ENCODE results near the gene TNIP3.
"Not testable (repeated sequence)": the region's sequence is repeated elsewhere in the genome, so short reads cannot be mapped to it uniquely, and the experiment has no call there.

The TNIP3 gene, protein sequence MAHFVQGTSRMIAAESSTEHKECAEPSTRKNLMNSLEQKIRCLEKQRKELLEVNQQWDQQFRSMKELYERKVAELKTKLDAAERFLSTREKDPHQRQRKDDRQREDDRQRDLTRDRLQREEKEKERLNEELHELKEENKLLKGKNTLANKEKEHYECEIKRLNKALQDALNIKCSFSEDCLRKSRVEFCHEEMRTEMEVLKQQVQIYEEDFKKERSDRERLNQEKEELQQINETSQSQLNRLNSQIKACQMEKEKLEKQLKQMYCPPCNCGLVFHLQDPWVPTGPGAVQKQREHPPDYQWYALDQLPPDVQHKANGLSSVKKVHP

DNA sequence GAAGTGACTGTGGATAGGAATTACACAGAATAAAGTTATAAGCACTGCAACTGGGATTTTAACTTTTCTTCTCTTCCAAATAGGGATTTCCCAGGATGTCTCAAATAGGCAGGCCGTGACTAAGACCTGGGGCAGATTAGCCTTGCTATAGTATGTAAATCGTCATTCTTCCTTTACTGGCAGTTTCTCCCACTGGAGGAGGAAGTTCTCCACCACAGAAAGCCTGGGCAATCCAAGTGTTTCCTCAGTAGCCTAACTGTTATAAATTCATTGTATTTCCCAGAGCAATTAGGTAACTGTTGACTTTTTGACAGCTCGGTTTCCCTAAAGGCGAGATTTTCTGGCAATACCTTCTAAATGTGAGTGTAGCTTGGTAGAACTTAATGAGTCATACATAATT lies at the start of gene TNIP3:
Gene TNIP3 (minus strand): TSS at position 31 of the 400 bp plus-strand sequence. CDS start 196 bp downstream, outside the sequence.
- no peak for DNase-seq

DNA sequence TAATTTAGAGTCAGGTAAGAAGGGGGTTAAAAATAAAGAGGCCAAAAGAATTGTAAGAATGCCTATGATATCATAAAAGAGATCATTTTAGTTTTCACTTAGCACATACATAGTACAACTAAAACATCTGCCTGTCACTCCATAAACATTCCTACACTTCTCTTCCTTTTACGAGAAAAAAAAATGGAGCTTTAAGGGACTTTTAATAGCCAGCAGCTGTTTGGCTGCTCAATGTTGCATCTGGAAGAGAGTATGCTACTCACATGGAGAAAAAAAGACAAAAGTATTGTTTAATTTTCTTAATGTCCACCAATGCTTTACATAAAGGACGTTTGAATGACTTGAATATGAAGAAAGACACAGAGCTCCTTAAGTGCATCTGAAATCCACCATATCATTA lies 48.7 kb upstream of the TNIP3 start:
- DNase-seq, result peak; percentile 39

DNA sequence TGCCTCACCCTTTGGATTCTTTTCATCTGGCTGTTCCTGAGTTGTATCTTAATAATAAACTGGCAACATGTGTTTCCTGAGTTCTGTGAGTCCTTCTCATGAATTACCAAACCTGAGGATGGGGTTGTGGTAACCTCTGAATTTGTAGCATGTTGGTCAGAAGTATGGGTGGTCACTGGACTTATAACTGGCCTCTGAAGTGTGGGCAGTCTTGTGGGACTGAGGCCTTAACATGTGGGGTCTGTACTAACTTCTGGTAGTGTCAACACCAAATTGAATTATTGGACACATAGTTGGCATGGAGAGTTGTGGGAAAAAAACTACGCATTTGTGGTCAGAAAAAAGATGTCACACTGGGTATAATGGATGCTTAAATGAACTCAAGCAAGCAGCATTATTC lies 45.0 kb upstream of the TNIP3 start:
- DNase-seq, result no peak

DNA sequence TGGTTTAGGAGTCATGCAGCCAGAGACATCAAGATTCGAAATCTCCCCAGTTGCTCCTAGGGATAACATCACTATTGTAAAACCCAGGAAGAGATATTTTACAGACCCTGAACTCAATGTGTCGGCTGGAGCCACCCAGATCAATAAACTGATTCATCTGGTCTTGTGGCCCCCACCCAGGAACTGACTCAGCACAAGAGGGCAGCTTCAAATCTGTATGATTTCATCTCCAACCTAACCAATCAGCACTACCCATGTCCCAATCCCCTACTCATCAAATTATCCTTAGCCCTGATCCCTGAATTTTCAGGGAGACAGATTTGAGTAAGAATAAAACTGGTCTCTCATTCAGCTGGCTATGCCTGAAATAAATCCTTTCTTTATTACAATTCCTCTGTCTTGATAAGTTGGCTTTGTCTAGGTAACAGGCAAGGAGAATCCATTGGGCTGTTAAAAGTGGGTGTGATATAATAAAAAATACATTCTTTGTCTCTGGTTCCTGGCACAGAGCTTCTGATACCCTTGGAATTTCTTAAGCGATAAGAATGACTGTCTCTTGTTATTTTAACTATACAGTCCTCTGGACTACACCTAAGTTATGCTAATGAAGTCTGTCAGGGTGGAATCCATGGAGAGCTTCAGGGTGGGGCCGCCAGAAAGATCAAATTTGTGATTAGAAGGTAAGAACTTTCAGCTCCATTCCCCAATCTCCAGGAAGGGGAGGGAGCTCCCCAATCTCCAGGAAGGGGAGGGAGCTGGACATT lies 44.3 kb upstream of the TNIP3 start:
- no peak for DNase-seq

DNA sequence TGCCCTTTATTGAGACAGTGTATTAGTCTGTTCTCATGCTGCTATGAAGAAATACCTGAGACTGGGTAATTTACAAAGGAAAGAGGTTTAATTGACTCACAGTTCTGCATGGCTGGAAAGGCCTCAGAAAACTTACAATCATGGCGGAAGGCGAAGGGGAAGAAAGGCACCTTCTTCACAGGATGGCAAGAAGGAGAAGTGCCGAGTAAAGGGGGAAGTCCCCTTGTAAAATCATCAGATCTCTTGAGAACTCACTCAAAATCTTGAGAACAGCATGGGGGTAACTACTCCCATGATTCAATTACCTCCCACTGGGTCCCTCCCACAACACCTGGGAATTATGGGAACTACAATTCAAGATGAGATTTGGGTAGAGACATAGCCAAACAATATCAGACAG lies 41.7 kb upstream of the TNIP3 start:
- DNase-seq, result not testable (repeated sequence)

DNA sequence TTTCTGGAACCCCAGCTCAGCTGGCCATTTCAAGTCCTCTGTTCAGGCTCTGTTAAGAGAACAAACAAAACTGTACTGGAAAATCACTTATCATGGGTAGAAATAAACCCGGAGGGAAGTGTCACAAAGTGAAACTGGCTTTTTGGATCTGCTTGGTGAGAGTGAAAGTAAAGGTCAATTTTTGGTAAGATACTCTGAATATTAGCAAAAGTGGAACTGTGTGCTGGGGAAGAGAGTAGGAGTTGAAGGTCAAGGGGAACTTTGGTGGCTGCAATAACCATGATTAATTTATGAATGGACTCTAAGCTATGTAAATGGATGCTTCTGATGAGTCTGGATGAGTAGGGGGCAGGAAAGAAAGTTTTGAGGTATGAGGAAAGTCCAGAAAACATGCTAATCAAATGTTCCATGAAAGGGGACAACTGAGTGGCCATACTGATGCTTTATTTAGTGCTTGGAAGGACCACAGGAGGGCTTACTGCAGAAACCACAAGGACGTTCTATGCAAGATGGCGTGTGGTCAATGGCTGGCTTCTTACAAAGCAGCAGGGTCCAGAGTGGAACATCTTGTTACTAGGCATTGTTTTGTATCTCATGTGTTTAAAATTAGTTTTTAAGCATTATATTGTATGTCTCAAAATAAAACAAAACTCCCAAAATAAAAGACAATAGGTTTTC lies 36.8 kb upstream of the TNIP3 start:
- no peak for DNase-seq

DNA sequence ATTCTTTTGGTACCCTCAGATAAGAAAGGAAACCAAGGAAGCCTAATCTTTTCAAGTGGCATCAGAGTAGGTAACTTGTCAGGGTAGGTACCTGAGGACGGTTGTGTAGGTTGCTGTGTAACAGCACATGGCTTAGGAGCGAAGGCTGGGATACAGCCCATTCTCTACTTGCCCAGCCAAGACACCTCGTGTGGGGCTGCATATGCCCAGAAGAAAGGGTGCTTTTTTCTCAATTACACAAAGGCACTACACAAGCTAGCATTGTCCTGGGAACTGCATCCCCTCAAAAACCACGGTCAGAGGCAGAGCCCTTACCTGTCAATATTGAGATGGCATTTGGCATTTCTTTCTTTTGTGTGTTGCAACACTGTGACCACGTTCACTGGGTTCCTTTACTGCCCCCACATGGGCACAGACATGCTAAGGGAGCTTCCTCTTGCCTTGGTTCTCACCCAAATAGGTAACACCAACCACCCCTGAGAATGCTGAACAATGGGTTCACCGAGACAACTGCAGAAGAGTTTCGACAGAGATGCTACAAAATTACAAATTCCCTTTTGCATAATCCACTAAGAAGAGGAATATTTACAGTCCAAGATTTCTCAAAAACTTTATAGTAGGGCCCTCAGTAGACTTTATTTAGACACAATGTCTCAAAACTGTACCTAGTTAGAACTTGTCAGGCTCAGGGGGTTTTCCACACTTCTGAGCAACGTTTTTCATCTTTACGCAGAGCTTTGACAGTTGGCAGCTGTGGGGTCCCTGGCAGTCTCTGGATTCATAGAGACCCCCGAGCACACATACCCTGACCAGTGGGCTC lies 35.8 kb upstream of the TNIP3 start:
- no peak for DNase-seq

DNA sequence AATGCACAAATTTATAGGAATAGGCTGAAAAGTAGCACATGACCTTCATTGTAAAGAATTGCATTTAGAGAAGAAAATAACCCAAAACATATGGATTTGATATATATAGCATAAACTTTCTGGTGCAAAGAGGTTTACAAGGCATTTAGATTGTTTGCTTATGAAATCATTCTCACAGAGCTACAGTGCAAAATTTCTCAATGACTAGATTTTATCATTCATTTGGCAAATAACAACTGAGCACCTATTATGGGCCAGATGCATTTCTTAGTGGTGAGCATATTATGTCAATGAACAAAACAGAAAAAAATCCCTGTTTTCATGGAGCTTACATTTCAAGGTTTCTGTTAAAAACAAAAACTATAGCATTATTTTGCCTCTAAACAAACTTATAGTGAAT lies 34.1 kb upstream of the TNIP3 start:
- no peak for DNase-seq

DNA sequence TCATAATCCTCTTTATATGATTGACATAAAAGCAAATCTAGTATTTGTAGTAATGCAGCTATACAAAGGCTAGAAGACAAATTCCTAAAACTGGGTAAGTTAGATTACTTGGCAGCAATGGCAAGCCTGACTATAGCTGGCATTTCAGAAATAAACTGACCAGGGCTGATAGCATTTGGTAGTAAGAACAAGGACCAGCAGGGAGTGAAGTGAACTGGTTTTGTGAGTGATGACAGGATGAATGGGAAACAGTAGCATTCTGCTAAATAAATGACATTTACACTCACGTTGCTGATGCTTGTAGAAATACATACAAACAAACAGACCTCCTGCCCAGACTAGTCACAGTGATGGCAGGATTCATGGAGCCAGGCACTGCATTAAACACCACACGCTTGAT lies 31.5 kb upstream of the TNIP3 start:
- no peak for DNase-seq

DNA sequence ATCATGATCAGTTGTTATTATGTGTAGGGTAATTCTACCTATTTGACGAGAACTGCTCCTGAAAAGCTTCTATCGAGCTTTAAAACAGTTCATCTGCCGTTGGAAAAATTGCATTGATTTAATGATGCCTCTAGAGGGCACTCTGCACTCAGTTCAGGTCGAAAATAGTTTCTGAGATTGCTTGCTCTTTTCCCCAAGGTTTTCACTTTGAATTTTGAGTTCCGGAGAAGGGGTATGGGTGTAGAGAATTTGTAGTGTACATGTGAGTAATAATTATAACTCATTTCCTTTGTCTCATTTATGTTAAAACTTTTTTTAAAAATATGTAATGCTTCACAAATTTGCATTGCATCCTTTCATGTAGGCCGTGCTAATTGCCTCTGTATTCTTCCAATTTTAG lies 28.4 kb upstream of the TNIP3 start:
- no peak for DNase-seq

DNA sequence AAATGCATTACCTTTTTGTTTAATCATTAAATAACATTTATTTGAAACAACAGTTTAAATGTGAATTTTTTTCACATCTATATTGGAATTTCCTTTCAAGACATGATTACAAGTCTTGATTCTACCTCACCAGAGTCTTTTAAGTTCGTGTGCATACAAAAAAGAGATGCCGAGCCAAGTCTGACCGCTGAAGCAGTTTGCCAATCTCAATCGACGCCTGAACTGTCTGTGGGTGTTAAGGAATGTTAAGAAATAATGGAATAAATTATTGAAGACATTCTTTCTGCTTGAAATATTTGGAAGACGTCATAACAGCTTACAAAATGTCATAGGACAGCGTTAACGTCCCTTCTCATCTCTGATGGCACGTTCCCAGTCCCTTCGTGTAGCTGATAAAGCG lies 27.9 kb upstream of the TNIP3 start:
- DNase-seq, result no peak

DNA sequence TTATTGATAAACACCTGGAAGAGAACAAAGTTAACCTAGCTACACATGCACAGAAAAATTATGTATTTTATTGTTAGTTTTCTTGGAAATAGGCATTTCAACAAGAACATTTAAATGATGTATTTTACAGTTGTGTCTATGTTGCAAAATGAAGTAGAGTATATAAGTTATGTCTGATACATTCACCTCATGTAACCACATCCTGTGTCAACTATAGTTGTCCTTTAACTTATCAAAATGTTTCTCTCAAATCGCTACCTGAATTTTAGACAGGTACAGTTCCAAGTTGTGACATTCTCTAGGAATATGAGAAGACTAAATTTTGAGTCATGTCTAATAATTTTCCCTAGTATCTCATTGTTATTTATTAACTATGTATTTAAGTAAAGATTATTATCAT lies 27.2 kb upstream of the TNIP3 start:
- no peak for DNase-seq

DNA sequence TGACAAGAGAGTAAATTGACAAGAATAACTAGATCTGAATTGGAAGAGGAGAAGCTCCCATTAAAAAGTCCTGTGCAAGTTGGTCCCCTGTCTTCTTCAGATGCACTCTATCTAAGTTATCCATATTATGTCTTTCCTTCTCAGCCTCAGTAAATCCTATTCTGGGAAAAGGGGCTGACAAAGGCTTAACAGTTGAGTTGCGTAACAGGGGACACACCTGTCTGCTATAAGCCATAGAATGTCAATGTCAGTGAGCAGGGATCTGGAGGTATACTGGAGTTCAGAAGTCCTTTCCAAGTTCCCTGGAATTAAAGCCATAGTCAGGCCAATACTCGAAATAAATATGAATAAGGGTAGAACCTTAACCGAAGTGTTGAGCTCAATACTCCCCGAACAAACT lies 26.3 kb upstream of the TNIP3 start:
- DNase-seq, result no peak

DNA sequence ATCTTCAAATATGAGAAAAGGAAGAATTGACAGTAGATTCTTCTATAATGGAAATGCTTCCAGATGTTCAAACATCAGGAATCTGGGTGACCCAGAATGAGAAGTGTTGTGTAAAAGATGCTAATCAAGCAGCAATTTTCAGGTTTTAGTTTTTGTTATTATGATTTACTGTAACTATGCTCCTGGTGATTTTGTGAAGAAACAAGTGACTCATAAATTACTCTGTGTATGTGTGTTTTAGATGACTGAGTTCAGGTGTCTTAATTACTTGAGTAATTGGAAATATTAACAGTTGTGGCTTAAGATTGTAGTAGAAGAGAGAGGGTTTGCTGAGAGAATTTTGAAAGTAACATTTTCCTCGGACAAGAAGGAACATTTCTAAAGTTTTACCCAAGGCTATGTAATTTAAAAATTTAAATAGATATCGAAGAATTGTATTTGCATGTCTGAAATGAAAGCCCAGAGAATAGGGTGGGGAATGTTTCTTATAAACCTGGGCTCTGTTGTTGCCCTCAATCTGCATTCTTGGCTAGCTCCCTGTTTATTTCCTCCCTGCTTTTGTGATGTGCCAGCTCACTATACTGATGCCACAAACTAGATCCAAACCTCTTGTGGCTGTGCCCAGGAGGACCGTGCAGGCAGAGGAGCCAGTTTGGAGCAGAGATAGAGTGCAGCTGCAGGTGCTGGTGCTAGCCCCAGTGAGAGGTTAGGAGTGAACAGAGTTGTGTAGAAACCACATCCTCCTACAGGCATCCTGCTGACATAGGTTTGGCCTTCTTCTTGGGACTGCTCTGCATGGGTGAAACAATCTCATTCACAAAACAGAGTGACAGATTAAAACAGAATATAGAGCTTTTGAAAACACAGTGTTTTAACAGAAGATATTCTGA lies 25.4 kb upstream of the TNIP3 start:
- DNase-seq, result no peak

DNA sequence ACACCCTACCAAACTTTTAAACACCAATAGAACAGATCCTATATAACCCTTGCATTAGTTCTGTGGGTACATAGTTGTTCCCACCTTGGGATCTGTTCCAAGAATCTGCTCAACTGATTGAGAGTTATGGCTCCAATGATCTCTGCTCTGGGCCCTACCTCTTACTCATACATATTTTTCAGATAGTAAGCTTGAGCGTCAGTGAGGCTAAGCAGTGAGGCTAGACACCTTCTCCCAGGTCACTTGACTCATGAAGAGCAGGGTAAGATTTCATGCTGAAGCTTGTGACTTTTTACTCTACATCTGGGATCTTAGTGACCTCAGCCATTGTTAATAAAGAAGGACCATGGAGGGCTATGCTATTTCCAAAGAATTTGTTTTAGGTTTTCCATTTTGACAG lies 23.1 kb upstream of the TNIP3 start:
- no peak for DNase-seq

DNA sequence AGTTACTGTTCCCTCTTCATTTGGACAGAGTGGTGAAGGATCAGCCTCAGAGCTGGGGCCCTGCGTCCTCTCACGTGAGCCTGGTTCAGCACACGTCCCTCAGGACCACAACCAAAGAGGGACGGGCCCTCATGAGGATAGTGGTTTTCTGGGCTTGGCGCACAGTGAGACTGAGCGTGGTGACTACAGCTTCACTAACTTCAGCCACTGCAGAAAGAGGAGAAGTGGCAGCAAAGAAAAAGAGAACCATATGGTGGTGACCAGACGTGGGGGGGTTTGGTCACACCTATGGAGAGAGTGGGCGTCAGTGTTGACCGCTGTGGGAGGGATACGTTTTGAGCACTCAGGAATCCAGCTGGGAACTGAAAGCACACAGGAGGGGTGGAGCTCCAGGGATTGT lies 21.8 kb upstream of the TNIP3 start:
- DNase-seq, result no peak

DNA sequence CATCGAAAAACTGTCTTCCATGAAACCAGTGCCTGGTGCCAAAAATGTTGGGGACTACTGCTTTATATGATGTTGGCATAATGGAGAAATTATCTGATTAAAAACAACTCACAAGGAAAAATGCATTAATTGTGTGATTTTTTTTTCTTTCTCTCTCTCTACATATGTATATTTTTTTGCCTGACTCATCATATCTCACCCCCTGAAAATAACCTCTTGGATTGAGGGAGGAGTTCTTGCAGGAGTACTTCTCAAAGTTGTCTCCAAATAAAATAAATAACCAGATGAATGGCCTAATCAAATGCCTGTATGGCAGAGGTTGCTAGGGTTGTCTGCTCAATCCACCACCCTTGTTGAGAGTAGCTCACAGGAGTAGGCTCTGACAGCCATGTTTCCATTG lies 19.9 kb upstream of the TNIP3 start:
- no peak for DNase-seq

DNA sequence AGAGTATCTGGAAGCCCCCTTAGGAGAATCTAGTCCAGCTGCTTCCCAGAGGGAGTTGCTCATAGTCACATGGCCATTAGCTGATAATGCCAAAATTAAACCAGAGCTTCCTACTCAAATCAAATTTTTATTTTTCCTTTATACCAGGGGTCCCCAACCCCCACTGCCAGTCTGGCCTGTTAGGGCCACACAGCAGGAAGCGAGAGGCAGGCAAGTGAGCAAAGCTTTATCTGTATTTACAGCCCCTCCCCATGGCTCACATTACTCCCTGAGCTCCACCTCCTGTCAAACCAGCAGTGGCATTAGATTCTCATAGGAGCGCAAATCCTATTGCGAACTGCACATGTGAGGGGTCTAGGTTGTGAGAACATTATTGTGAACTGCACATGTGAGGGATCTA lies 19.2 kb upstream of the TNIP3 start:
- DNase-seq, result no peak

DNA sequence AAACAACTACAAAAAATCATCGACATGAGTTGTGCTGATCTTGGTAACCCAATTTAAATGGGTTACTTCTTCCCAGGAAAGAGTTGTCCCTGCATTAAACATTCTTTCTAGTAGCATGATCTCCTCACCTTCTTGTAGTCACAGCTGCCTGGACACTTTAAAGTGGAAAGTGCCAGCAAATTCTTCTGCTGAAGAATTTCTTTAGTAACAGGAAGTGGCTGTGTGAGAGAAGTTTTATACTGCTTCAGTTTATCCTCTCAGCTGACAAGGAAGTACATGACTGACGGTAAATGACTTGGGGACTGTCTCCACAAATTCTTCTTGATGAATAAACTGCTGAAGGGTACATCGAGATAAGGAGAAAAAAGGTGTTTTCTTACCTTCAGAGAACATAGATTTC lies 18.2 kb upstream of the TNIP3 start:
- DNase-seq, result no peak

DNA sequence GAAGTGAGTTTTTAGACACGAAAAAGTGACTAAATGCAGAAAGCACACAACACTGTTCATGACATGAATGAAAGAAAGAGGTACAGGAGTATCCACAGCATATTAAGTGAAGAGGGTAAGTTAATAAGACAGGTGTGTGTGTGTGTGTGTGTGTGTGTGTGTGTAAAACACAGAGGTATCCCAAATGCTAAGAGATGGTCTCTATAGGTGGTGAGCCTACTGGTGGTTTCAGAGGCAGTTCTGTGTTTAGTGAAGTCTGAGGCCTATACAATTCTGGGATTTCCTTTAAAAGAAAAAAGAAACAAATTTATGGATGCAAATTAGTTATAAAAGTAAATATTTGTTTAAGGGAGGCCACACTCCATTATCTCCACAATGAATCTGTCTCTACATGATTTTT lies 17.4 kb upstream of the TNIP3 start:
- DNase-seq, result no peak

DNA sequence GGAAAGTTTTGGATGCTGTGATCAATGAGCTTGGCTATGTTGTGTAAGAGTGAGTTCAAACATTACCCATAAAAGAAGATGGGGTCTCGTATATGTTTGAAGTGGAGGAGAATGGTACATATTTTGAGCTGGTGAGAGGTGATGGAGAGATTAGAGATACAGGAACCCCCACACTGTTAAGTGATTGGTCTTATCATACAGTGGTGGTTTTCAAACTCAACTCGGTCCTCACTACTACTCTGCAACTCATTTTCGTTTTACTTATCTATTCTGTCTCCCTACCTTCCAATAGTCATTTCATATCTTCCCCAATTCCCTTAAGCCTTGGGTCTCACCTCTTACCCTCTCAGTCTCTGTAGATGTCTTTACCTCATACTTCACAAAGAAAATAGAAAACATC lies 16.4 kb upstream of the TNIP3 start:
- DNase-seq, result no peak
